GM23248 (cell line): Measurements from ENCODE around the gene HSFX3.

Source experiments
- EZH2 ChIP-seq: fragments of 200-600 bp; sonication (generic); IDR thresholded peaks from 2 replicates; pipeline ENCODE4 v1.6.1; 2018; ENCODE audit warnings: antibody characterized with exemption, mild to moderate bottlenecking; ENCODE audit not compliant: insufficient read depth, poor library complexity, severe bottlenecking
- EZH2phosphoT487 ChIP-seq: fragments of 200-600 bp; sonication (generic); IDR thresholded peaks from 2 replicates; pipeline ENCODE4 v1.6.1; 2018; ENCODE audit warnings: antibody characterized with exemption, moderate library complexity, mild to moderate bottlenecking, low read depth; ENCODE audit not compliant: insufficient read depth

GRCh38 chrX:149531599-149531998, 18.1 kb downstream of the HSFX3 start:
- TF ChIP-seq EZH2phosphoT487 (no peak), EZH2 (no peak)
